Measurements from ENCODE around the gene DNAJC18. TPM values are rescaled to one million over a fixed set of nuclear protein-coding genes. Genes with fewer than 3 reads are reported as not detected.
A peak's percentile ranks its signal among the peaks of the same experiment; 100 is the strongest.
"Not testable (repeated sequence)": the region's sequence is repeated elsewhere in the genome, so short reads cannot be mapped to it uniquely, and the experiment has no call there.

DNAJC18 gene
- total and polyA plus RNA-seq, 4 donors, result 2.2 to 10.7 (median 8.7) TPM

DNA sequence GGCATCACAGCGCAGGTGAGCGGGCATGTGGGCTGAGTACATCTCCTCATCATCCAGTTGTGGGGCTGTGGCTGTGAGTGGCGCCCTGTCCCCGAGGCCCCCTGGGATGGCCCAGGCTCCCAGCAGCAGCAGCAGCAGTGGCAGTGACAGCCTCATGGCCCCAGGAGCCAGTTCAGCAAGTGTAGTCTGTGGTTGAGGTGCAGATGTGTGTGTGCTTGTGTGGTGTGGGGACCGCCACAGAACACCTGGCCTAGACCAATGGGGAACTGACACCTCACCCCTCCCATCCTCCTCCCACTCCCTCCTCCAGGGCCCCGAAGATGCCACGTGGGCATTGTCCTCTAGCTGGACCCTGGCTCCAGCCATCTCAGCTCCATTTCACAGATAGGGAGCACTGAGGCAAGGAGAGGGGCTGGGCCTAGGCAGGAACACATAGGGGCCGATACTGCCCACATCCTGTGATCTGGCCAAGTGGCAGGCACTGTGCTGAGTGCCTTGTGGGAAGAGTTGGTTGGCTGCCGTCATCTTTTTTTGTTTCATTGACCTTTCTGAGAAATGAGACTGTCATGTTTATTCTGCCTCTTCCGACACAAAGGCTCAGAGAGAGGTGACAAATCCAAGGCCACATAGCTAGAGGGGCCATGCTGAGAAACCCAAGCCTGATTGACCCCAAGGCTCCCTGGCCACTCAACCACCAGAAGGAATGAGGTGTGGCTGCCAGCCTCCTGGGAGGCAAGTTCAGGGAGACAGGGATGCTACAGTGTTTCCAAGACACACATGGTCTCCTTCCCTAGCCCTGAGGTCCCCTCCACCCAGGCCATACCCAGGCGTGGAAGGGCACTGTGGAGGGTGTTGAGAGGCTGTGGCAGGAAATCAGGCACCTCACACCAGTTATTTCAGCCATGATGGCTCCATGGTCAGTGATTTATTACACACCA is 49.4 kb downstream of the DNAJC18 start, which contains the start of gene MZB1:
TSS of gene MZB1 (minus strand) at position 213 of the 938 bp plus-strand sequence. CDS start at position 156, 57 bp downstream.
- no peak for DNase-seq
- peaks cover 0 to 21% (median 11%) of the 10 kb centered on the region in 3 donors for H3K27me3 ChIP-seq (ENCODE audit: control insufficient read depth in 3 of 3, insufficient read depth in 3 of 3, low read length in 2 of 3)
- H3K9ac ChIP-seq (ENCODE audit: insufficient read depth in 1 of 2, low read length in 2 of 2), result no peak within 1 kb of the TSS
- no peak for TF ChIP-seq CTCF (IDR thresholded peaks at IDR 0.05; ENCODE audit: control extremely low read depth, extremely low read depth)
- ATAC-seq (ENCODE audit: insufficient read depth, low FRiP score), result no peak
- H3K4me3 ChIP-seq, result no peak within 1 kb of the TSS
- peaks cover 0 to 2% (median 0%) of the 10 kb centered on the region in 4 donors for H3K9me3 ChIP-seq (ENCODE audit: control insufficient read depth in 4 of 4, insufficient read depth in 3 of 4, low read length in 3 of 4)
- 56 to 71% methylated on average over 11 of the region's 11 CpGs for WGBS, 2 donors
- H3K36me3 ChIP-seq (ENCODE audit: control insufficient read depth in 4 of 4, insufficient read depth in 4 of 4, low read length in 4 of 4), result no peaks in the 10 kb centered on the region
- H3K27ac ChIP-seq (ENCODE audit: low read depth in 1 of 2, low read length in 1 of 2), result peak within 1 kb of the TSS in 1 of 2 donors; percentile 21
- H3K4me1 ChIP-seq (ENCODE audit: control insufficient read depth in 5 of 5, insufficient read depth in 5 of 5, low read length in 5 of 5), result peaks cover 0 to 29% (median 7%) of the 10 kb centered on the region in 5 donors

GRCh38 chr5:139388198-139388821 is 51.0 kb downstream of the DNAJC18 start:
- ATAC-seq (ENCODE audit: insufficient read depth, low FRiP score), result no peak

GRCh38 chr5:139387611-139388197 is 51.6 kb downstream of the DNAJC18 start:
- TF ChIP-seq CTCF (IDR thresholded peaks at IDR 0.05; ENCODE audit: control extremely low read depth, extremely low read depth), result no peak
- no peak overlapping the region for H3K27ac ChIP-seq (ENCODE audit: low read depth in 1 of 2, low read length in 1 of 2)
- 49 to 57% methylated on average over 10 of the region's 10 CpGs for WGBS, 2 donors
- ATAC-seq (ENCODE audit: insufficient read depth, low FRiP score) (no peak), DNase-seq (no peak)
- no peaks in the 10 kb centered on the region for H3K36me3 ChIP-seq (ENCODE audit: control insufficient read depth in 4 of 4, insufficient read depth in 4 of 4, low read length in 4 of 4)
- peaks cover 0 to 13% (median 7%) of the 10 kb centered on the region in 5 donors for H3K4me1 ChIP-seq (ENCODE audit: control insufficient read depth in 5 of 5, insufficient read depth in 5 of 5, low read length in 5 of 5)
- H3K27me3 ChIP-seq (ENCODE audit: control insufficient read depth in 3 of 3, insufficient read depth in 3 of 3, low read length in 2 of 3), result peaks cover 0 to 10% (median 0%) of the 10 kb centered on the region in 3 donors
- H3K4me3 ChIP-seq, result no peak overlapping the region
- no peak overlapping the region for H3K9ac ChIP-seq (ENCODE audit: insufficient read depth in 1 of 2, low read length in 2 of 2)
- no peaks in the 10 kb centered on the region for H3K9me3 ChIP-seq (ENCODE audit: control insufficient read depth in 4 of 4, insufficient read depth in 3 of 4, low read length in 3 of 4)

More at GRCh38 chr5:139388198-139388821, 51.0 kb downstream of the DNAJC18 start:
- Histone ChIP-seq H3K36me3 (ENCODE audit: control insufficient read depth in 4 of 4, insufficient read depth in 4 of 4, low read length in 4 of 4) (no peaks in the 10 kb centered on the region), H3K9me3 (ENCODE audit: control insufficient read depth in 4 of 4, insufficient read depth in 3 of 4, low read length in 3 of 4) (peaks cover 0 to 2% (median 0%) of the 10 kb centered on the region in 4 donors), H3K4me1 (ENCODE audit: control insufficient read depth in 5 of 5, insufficient read depth in 5 of 5, low read length in 5 of 5) (peaks cover 0 to 18% (median 7%) of the 10 kb centered on the region in 5 donors), H3K27me3 (ENCODE audit: control insufficient read depth in 3 of 3, insufficient read depth in 3 of 3, low read length in 2 of 3) (peaks cover 0 to 16% (median 5%) of the 10 kb centered on the region in 3 donors), H3K4me3 (no peak overlapping the region), H3K9ac (ENCODE audit: insufficient read depth in 1 of 2, low read length in 2 of 2) (no peak overlapping the region), H3K27ac (ENCODE audit: low read depth in 1 of 2, low read length in 1 of 2) (no peak overlapping the region)
- DNase-seq, result peak; percentile 22 to 47 (median 40)
- WGBS, 2 donors, result 4 to 15% methylated on average over 8 of the region's 8 CpGs
- TF ChIP-seq CTCF (IDR thresholded peaks at IDR 0.05; ENCODE audit: control extremely low read depth, extremely low read depth), result no peak

DNA sequence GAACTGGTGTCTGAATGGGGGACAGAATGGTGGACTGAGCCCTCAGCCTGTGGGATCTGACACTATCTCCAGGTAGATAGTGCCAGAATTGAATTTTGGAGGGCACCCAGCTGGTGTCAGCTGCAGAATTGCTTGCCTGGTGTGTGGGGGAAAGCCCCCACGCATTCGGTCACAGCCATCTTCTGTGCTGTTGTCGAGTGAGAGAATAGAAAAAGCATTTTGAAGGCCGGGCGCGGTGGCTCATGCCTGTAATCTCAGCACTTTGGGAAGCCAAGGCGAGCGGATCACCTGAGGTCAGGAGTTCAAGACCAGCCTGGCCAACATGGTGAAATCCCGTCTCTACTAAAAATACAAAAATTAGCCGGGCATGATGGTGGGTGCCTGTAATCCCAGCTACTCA is 52.4 kb downstream of the DNAJC18 start:
- WGBS, 2 donors, result 94 to 98% methylated on average over 10 of the region's 10 CpGs
- H3K27ac ChIP-seq (ENCODE audit: low read depth in 1 of 2, low read length in 1 of 2); H3K4me3 ChIP-seq; H3K36me3 ChIP-seq (ENCODE audit: control insufficient read depth in 4 of 4, insufficient read depth in 4 of 4, low read length in 4 of 4); H3K9ac ChIP-seq (ENCODE audit: insufficient read depth in 1 of 2, low read length in 2 of 2); H3K9me3 ChIP-seq (ENCODE audit: control insufficient read depth in 4 of 4, insufficient read depth in 3 of 4, low read length in 3 of 4); H3K27me3 ChIP-seq (ENCODE audit: control insufficient read depth in 3 of 3, insufficient read depth in 3 of 3, low read length in 2 of 3); ATAC-seq (ENCODE audit: insufficient read depth, low FRiP score); DNase-seq: not testable (repeated sequence)
- peaks cover 0 to 11% (median 7%) of the 10 kb centered on the region in 5 donors for H3K4me1 ChIP-seq (ENCODE audit: control insufficient read depth in 5 of 5, insufficient read depth in 5 of 5, low read length in 5 of 5)
